ENCODE measurements around the gene ARMC9.
"Not testable (repeated sequence)": the region's sequence is repeated elsewhere in the genome, so short reads cannot be mapped to it uniquely, and the experiment has no call there.

ARMC9 gene

DNA sequence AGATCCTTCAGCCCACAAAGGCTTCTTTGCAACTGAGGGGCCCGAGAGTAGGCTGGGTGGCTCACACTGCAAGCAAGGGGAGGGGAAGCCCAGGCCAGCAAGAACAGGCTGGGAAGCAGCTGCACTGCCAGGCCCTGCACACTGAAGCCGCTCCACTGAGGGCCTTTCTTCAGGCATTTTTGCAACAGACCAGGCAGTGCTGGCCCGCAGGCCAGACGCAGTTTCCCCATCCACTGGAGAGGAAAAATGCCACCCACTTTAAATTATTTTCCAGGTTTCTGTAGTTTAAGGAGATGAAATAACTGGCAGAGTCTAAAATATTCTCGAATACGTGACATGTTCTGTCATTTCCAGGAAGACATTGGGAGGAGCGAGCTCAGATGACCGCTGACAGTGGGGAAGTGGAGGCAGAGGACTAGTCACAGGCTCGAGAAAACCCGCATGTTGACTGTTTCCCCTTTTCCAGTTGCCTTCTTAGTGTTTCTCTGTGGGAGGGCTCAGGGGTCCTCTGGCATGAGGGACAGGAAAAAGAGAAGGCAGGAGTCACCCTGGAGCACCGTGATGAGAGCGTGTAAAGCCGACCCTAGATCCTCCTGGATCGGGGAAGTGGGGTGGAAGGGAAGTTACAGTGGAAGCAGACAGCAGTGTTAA is 143.8 kb downstream of the ARMC9 start:
- no peaks in the 10 kb centered on the region for H3K9me3 Mint-ChIP-seq
- ATAC-seq (replicated peaks; ENCODE audit: extremely low read depth, poor library complexity, severe bottlenecking) (no peak), DNase-seq (ENCODE audit: low spot score in 2 of 2) (no peak)
- no peaks in the 10 kb centered on the region for H3K4me1 Mint-ChIP-seq
- H3K27me3 Mint-ChIP-seq, result peaks cover 18% of the 10 kb centered on the region
- no peaks in the 10 kb centered on the region for H3K36me3 Mint-ChIP-seq (ENCODE audit: insufficient read depth)
- H3K27ac Mint-ChIP-seq (ENCODE audit: low read depth), result no peak overlapping the region
- no peak overlapping the region for H3K4me3 Mint-ChIP-seq

DNA sequence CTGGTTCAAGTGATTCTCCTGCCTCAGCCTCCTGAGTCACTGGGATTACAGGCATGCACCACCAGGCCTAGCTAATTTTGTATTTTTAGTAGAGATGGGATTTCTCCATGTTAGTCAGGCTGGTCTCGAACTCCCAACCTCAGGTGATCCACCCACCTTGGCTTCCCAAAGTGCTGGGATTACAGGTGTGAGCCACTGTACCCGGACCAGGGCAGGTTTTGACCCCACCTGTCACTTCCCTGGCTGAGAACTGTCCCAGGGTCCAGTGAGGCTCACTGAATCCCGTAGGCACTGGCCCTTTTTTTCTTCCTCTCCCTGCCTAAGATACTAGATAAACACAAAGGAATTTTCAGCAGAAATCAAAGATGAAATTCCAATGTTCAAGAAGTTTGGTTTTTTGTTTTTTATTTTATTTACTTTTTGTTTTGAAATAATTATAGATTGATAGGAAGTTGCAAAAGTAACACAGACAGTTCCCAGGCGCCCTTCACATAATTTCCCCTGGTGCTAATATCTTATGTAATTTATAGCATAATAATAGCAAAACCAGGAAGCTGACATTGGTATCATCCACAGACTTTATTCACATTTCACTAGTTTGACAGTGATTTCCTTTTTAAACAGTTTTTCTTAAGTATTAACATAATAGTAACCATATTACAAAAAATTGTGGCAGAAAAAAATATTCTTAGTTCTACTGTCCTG is 144.7 kb downstream of the ARMC9 start:
- peaks cover 25% of the 10 kb centered on the region for H3K27me3 Mint-ChIP-seq
- H3K27ac Mint-ChIP-seq (ENCODE audit: low read depth), result peak overlapping the region; percentile 65
- no peaks in the 10 kb centered on the region for H3K9me3 Mint-ChIP-seq
- no peak for ATAC-seq (replicated peaks; ENCODE audit: extremely low read depth, poor library complexity, severe bottlenecking)
- H3K4me1 Mint-ChIP-seq, result no peaks in the 10 kb centered on the region
- DNase-seq (ENCODE audit: low spot score in 2 of 2), result no peak
- H3K36me3 Mint-ChIP-seq (ENCODE audit: insufficient read depth), result no peaks in the 10 kb centered on the region
- no peak overlapping the region for H3K4me3 Mint-ChIP-seq

DNA sequence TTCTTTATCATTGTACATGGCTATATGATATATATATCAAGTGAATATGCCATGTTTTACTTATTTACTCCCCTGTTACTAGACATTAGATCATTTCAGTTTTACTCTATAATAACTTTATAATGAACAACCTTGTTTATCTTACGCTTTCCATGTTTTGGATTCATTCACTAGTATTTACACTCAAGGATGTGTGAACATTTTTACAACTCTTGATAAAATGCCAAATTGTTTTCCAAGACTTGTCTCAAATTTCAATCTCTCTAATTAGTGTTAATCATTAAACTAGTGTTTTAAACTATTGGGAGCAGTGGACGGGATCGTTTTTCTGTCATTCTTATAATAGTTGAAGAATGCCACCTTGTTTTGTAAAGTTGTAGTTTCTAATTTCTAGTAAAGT is 145.6 kb downstream of the ARMC9 start:
- H3K9me3 Mint-ChIP-seq, result no peaks in the 10 kb centered on the region
- ATAC-seq (replicated peaks; ENCODE audit: extremely low read depth, poor library complexity, severe bottlenecking) (no peak), DNase-seq (ENCODE audit: low spot score in 2 of 2) (no peak)
- no peak overlapping the region for H3K4me3 Mint-ChIP-seq
- H3K4me1 Mint-ChIP-seq, result no peaks in the 10 kb centered on the region
- no peak overlapping the region for H3K27ac Mint-ChIP-seq (ENCODE audit: low read depth)
- H3K27me3 Mint-ChIP-seq, result peaks cover 29% of the 10 kb centered on the region
- H3K36me3 Mint-ChIP-seq (ENCODE audit: insufficient read depth), result peaks cover 2% of the 10 kb centered on the region

DNA sequence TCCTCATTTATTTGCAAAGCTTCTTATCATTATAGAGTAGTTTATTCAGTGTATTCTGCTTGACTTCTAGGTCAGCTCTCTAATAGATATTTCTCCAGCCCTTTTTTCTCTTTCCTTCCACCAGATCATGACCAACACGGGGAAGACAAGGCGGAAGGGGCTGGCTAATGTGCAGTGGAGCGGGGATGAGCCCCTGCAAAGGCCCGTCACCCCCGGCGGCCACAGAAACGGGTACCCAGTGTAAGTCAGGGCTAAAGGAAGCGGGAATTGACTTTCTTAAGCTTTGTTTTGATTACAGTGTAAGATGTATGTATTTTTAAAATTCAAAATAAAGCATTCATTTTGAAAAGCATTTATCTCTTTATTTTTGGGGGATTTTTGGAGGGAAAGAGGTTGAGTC is 146.4 kb downstream of the ARMC9 start:
- peaks cover 29% of the 10 kb centered on the region for H3K27me3 Mint-ChIP-seq
- H3K9me3 Mint-ChIP-seq, result no peaks in the 10 kb centered on the region
- DNase-seq (ENCODE audit: low spot score in 2 of 2) (no peak), ATAC-seq (replicated peaks; ENCODE audit: extremely low read depth, poor library complexity, severe bottlenecking) (no peak)
- peaks cover 2% of the 10 kb centered on the region for H3K36me3 Mint-ChIP-seq (ENCODE audit: insufficient read depth)
- H3K4me3 Mint-ChIP-seq, result no peak overlapping the region
- H3K27ac Mint-ChIP-seq (ENCODE audit: low read depth), result no peak overlapping the region
- H3K4me1 Mint-ChIP-seq, result no peaks in the 10 kb centered on the region

DNA sequence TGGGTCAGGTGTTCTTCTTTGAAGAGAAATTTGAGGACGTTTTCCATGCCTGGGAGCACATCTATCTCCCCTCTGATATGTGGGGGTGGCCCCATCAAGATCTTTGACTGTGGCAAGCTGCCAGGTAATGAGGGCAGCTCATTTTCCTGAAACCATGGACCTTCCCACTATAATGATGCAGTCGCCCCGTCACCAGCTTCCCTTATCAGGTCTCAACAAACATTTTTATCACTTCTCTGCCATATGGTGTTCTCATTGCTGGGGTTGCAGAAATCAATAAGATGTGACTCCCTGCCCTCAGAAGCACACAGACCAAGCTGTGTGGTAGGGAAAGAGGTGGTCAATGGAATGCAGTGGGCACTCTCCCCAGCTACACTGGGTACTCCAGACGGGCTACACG is 148.7 kb downstream of the ARMC9 start:
- H3K36me3 Mint-ChIP-seq (ENCODE audit: insufficient read depth), result peaks cover 2% of the 10 kb centered on the region
- no peaks in the 10 kb centered on the region for H3K4me1 Mint-ChIP-seq
- ATAC-seq (replicated peaks; ENCODE audit: extremely low read depth, poor library complexity, severe bottlenecking) (no peak), DNase-seq (ENCODE audit: low spot score in 2 of 2) (no peak)
- H3K9me3 Mint-ChIP-seq, result no peaks in the 10 kb centered on the region
- H3K4me3 Mint-ChIP-seq, result no peak overlapping the region
- peaks cover 29% of the 10 kb centered on the region for H3K27me3 Mint-ChIP-seq
- H3K27ac Mint-ChIP-seq (ENCODE audit: low read depth), result no peak overlapping the region

DNA sequence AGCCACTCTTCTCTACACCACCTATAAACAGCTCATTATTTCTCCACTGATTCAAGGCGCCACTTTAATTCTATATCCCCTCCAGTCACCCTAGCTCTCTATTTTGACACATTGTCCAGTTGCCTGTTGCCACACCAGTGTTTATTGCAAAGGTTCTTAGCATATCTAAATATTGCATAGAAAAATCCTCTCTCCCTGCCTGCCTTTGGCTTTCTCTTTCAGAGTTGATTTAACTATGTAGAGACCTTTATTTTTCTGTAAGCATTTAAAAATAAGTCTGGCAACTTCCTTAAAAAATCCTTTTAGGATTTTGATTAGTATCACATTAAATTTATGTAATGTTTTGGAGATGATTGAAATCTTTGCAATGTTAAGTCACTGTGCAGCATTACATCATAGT is 149.2 kb downstream of the ARMC9 start:
- H3K27me3 Mint-ChIP-seq, result peaks cover 29% of the 10 kb centered on the region
- DNase-seq (ENCODE audit: low spot score in 2 of 2) (no peak), ATAC-seq (replicated peaks; ENCODE audit: extremely low read depth, poor library complexity, severe bottlenecking) (no peak)
- no peaks in the 10 kb centered on the region for H3K4me1 Mint-ChIP-seq
- H3K36me3 Mint-ChIP-seq (ENCODE audit: insufficient read depth), result peaks cover 2% of the 10 kb centered on the region
- no peaks in the 10 kb centered on the region for H3K9me3 Mint-ChIP-seq
- H3K27ac Mint-ChIP-seq (ENCODE audit: low read depth), result no peak overlapping the region
- H3K4me3 Mint-ChIP-seq, result no peak overlapping the region

DNA sequence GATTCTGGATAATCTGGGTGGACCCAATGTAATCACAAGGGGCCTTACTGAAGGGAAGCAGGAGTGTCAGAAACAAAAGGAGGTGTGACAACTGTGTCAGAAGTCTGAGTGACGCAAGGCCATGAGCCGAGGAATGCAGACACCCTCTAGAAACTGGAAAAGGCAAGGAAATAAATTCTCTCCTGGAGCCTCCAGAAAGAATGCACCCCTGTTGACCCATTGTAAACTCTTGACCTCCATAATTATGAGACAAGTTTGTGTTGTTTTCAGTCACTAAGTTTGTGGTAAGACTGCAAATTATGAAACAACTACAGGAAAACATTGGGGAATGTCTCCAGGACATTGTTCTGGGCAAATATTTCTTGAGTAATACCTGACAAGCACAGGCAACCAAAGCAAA is 149.7 kb downstream of the ARMC9 start:
- Mint-ChIP-seq H3K4me1 (no peaks in the 10 kb centered on the region), H3K9me3 (no peaks in the 10 kb centered on the region), H3K36me3 (ENCODE audit: insufficient read depth) (peaks cover 2% of the 10 kb centered on the region), H3K4me3 (no peak overlapping the region), H3K27ac (ENCODE audit: low read depth) (no peak overlapping the region), H3K27me3 (peaks cover 29% of the 10 kb centered on the region)
- DNase-seq (ENCODE audit: low spot score in 2 of 2), result no peak
- no peak for ATAC-seq (replicated peaks; ENCODE audit: extremely low read depth, poor library complexity, severe bottlenecking)

DNA sequence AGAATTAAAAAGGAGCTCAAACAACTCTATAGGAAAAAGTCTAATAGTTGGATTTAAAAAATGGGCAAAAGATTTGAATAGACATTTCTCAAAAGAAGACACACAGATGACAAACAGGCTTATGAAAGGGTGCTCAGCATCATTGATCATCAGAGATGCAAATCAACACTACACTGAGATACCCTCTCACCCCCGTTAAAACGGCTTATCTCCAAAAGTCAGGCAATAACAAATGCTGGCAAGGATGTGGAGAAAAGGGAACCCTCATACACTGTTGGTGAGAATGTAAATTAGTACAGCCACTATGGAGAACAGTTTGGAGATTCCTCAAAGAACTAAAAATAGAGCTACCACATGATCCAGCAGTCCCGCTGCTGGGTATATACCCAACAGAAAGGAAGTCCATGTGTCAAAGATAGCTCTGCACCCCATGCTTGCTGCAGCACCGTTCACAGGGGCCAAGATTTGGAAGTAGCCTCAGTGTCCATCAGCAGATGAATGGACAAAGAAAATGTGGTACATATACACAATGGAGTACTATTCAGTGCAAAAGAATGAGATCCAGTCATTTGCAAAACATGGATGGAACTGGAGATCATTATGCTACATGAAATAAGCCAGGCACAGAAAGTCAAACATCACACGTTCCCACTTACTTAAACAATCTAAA is 150.4 kb downstream of the ARMC9 start:
- Mint-ChIP-seq H3K36me3 (ENCODE audit: insufficient read depth) (peaks cover 2% of the 10 kb centered on the region), H3K27me3 (peaks cover 29% of the 10 kb centered on the region), H3K4me1 (no peaks in the 10 kb centered on the region), H3K27ac (ENCODE audit: low read depth) (no peak overlapping the region), H3K9me3 (no peaks in the 10 kb centered on the region), H3K4me3 (no peak overlapping the region)
- no peak for DNase-seq (ENCODE audit: low spot score in 2 of 2)
- ATAC-seq (replicated peaks; ENCODE audit: extremely low read depth, poor library complexity, severe bottlenecking), result no peak

DNA sequence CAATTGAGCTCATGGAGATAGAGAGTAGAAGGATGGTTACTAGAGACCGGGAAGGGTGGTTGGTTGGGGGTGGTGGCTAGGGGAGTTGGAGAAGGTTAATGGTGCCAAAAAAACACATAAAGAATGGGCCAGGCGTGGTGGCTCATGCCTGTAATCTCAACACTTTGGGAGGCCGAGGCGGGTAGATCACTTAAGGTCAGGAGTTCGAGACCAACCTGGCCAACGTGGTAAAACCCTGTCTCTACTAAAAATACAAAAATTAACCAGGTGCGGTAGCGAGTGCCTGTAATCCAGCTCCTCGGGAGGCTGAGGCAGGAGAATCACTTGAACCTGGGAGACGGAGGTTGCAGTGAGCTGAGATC is 150.9 kb downstream of the ARMC9 start:
- not testable (repeated sequence) for H3K9me3 Mint-ChIP-seq; H3K4me1 Mint-ChIP-seq; DNase-seq (ENCODE audit: low spot score in 2 of 2); H3K27ac Mint-ChIP-seq (ENCODE audit: low read depth); H3K4me3 Mint-ChIP-seq; H3K36me3 Mint-ChIP-seq (ENCODE audit: insufficient read depth); ATAC-seq (replicated peaks; ENCODE audit: extremely low read depth, poor library complexity, severe bottlenecking)
- H3K27me3 Mint-ChIP-seq, result peaks cover 28% of the 10 kb centered on the region

DNA sequence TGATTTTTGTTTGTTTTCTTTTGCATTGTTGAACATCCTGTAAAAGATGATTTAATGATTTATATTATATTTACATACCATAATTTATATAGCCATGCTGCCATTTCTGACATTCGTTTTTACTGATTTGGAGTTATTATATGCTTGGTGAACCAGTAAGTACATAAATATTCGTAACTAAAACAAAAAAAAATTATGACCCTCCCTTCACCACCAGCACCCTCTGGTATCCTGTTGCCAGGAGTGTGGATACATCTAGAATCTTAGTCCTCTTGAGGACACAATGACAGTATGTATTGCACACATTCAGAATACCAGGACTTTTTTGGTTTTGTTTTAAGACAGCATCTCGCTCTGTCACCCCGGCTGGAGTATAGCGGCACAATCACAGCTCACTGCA is 153.2 kb downstream of the ARMC9 start:
- peaks cover 11% of the 10 kb centered on the region for H3K27me3 Mint-ChIP-seq
- no peak for DNase-seq (ENCODE audit: low spot score in 2 of 2)

DNA sequence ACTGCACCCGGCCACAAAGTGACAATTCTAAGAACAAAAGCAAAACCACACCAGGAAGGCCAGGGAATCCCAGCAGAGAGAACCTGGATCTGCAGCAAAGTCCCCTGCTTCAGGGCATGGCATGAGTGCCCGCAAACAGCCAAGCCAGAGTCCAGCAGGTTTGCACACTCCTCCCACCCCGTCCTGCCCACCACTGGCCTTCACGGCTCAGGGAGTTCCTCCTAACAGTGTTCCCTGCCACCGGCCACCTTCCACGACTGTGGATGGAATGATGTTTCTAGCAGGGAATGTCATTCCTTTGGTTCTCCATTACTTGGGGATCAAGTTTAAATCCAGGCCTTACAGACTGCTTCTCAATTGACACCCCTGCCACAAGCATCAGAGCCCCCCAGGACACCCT is 155.0 kb downstream of the ARMC9 start:
- Mint-ChIP-seq H3K27ac (ENCODE audit: low read depth) (no peak overlapping the region), H3K27me3 (peaks cover 1% of the 10 kb centered on the region), H3K9me3 (no peaks in the 10 kb centered on the region), H3K4me1 (no peaks in the 10 kb centered on the region), H3K36me3 (ENCODE audit: insufficient read depth) (peaks cover 2% of the 10 kb centered on the region), H3K4me3 (no peak overlapping the region)
- ATAC-seq (replicated peaks; ENCODE audit: extremely low read depth, poor library complexity, severe bottlenecking) (no peak), DNase-seq (ENCODE audit: low spot score in 2 of 2) (no peak)

More for the DNA sequence above, 153.2 kb downstream of the ARMC9 start:
- H3K36me3 Mint-ChIP-seq (ENCODE audit: insufficient read depth), result peaks cover 4% of the 10 kb centered on the region
- no peaks in the 10 kb centered on the region for H3K9me3 Mint-ChIP-seq
- no peaks in the 10 kb centered on the region for H3K4me1 Mint-ChIP-seq
- no peak overlapping the region for H3K4me3 Mint-ChIP-seq
- ATAC-seq (replicated peaks; ENCODE audit: extremely low read depth, poor library complexity, severe bottlenecking), result no peak
- H3K27ac Mint-ChIP-seq (ENCODE audit: low read depth), result no peak overlapping the region

DNA sequence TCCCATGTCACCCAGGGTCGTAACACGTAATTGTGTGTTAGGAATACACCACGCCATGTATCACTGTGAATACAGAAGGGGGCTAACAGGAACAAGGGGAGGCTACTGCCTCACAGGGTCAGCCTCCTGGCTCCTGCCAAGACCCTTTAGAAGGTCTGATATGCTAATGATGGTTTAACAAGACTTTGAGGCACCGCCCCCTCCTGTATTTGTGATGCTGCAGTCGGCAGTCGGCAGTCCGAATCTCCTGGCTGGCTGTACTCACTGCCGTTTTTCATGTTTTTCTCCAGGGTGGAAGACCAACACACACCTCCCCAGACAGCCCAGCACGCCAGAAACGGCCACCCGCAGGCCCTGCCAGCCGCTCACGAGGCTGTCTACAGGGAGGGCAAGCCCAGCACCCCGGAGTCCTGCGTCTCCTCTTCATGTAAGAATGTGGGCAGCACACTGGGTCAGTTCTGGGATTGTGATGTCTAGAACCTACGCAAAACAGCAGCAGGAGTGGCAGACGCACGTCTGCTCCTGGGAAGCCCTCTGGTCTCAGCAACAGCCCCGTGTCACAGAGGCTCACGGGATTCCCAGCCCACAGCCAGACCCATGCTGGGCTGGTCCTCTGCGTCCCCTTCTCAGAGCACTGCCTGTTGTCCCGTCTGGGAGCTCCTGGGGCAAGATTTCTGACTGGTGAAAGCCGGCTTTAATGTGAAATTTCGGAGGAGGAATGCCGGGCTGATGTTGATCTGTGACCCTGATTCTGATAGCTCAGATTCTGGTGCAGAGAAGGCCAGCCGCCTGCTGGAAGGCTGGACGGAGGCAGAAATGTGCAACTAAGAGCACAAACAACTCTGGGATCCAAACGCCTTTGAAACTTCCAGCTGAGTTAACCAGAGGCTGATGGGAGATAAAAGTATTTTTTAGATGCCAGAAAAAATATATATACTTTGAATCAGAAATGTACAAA is 157.4 kb downstream of the ARMC9 start:
- Mint-ChIP-seq H3K9me3 (no peaks in the 10 kb centered on the region), H3K27me3 (no peaks in the 10 kb centered on the region), H3K36me3 (ENCODE audit: insufficient read depth) (peaks cover 2% of the 10 kb centered on the region), H3K4me3 (no peak overlapping the region), H3K27ac (ENCODE audit: low read depth) (no peak overlapping the region), H3K4me1 (no peaks in the 10 kb centered on the region)
- ATAC-seq (replicated peaks; ENCODE audit: extremely low read depth, poor library complexity, severe bottlenecking), result no peak
- DNase-seq (ENCODE audit: low spot score in 2 of 2), result no peak
